Kidney epithelial cell (primary cell): ENCODE results near the gene SELENOV. TPM values are rescaled to one million over a fixed set of nuclear protein-coding genes. Genes with fewer than 3 reads are reported as not detected.
A peak's percentile ranks its signal among the peaks of the same experiment; 100 is the strongest.
"Not testable (repeated sequence)": the region's sequence is repeated elsewhere in the genome, so short reads cannot be mapped to it uniquely, and the experiment has no call there.

Experiments
- DNase-seq: peaks from one replicate; pipeline ENCODE4 v3.0.0-alpha.2; 2010; ENCODE audit warnings: low read depth
- H3K27me3 ChIP-seq: 2 replicates; pipeline ENCODE4 v1.6.0; 2011; ENCODE audit warnings: low read length; ENCODE audit not compliant: control insufficient read depth, insufficient read depth
- H3K36me3 ChIP-seq: 2 replicates; pipeline ENCODE4 v1.5.1; 2011; ENCODE audit warnings: low read length; ENCODE audit not compliant: control insufficient read depth, insufficient read depth
- H3K4me3 ChIP-seq: 2 replicates; pipeline ENCODE4 v1.5.1; 2011; ENCODE audit warnings: low read depth, mild to moderate bottlenecking, control low read depth, low read length
- CTCF ChIP-seq: IDR thresholded peaks from 2 replicates; pipeline ENCODE4 v1.5.1; 2011; ENCODE audit warnings: mild to moderate bottlenecking, moderate library complexity, low read length, control low read depth, inconsistent platforms; ENCODE audit not compliant: insufficient read depth, poor library complexity, severe bottlenecking
- total RNA-seq: library from RNA; depleted of rRNA; stranded (reverse); fragments of >200 nt; gene quantifications from 2 replicates; pipeline ENCODE4 v1.2.3, GENCODE V29; 2015

Gene SELENOV
- total RNA-seq, 1 donor from 2014 or later, result 0.42 TPM

- DNase-seq, result no peak
- H3K36me3 ChIP-seq, result peaks cover 4% of the 10 kb centered on the region
- no peak for TF ChIP-seq CTCF
- H3K27me3 ChIP-seq, result no peaks in the 10 kb centered on the region
- no peak overlapping the region for H3K4me3 ChIP-seq
These were observed 39.2 kb upstream of the SELENOV start for GRCh38 chr19:39475748-39476147.

- H3K27me3 ChIP-seq, H3K4me3 ChIP-seq, DNase-seq, H3K36me3 ChIP-seq: not testable (repeated sequence)
These were observed 35.6 kb upstream of the SELENOV start for GRCh38 chr19:39479319-39479801.

GRCh38 chr19:39479916-39480315, 35.0 kb upstream of the SELENOV start:
- Histone ChIP-seq H3K4me3 (no peak overlapping the region), H3K36me3 (peaks cover 1% of the 10 kb centered on the region), H3K27me3 (no peaks in the 10 kb centered on the region)
- no peak for DNase-seq
- no peak for TF ChIP-seq CTCF

- TF ChIP-seq CTCF, result no peak
- DNase-seq, result peak; percentile 74
- no peaks in the 10 kb centered on the region for H3K27me3 ChIP-seq
- peaks cover 1% of the 10 kb centered on the region for H3K36me3 ChIP-seq
- H3K4me3 ChIP-seq, result peak within 1 kb of the TSS; percentile 100
These were observed 34.4 kb upstream of the SELENOV start, which contains the start of gene TIMM50 for GRCh38 chr19:39480337-39481228. Gene TIMM50 (plus strand): TSS chr19:39480838. CDS start chr19:39480854, 16 bp downstream.

GRCh38 chr19:39481229-39481545, 33.8 kb upstream of the SELENOV start:
- Histone ChIP-seq H3K27me3 (no peaks in the 10 kb centered on the region), H3K36me3 (no peaks in the 10 kb centered on the region), H3K4me3 (peak overlapping the region; percentile 100)
- no peak for TF ChIP-seq CTCF
- DNase-seq, result no peak

GRCh38 chr19:39481676-39482075, 33.3 kb upstream of the SELENOV start:
- no peak for DNase-seq
- no peaks in the 10 kb centered on the region for H3K36me3 ChIP-seq
- TF ChIP-seq CTCF, result no peak
- no peaks in the 10 kb centered on the region for H3K27me3 ChIP-seq
- peak overlapping the region; percentile 100 for H3K4me3 ChIP-seq
